OCI-M2 (cell line): ENCODE results near the gene PIP5KL1.

Experiments
- DNase-seq: peaks from one replicate; lab custom pipeline; 2025; ENCODE audit not compliant: unreplicated experiment; lab: John Stamatoyannopoulos, UW

PIP5KL1 gene

DNA sequence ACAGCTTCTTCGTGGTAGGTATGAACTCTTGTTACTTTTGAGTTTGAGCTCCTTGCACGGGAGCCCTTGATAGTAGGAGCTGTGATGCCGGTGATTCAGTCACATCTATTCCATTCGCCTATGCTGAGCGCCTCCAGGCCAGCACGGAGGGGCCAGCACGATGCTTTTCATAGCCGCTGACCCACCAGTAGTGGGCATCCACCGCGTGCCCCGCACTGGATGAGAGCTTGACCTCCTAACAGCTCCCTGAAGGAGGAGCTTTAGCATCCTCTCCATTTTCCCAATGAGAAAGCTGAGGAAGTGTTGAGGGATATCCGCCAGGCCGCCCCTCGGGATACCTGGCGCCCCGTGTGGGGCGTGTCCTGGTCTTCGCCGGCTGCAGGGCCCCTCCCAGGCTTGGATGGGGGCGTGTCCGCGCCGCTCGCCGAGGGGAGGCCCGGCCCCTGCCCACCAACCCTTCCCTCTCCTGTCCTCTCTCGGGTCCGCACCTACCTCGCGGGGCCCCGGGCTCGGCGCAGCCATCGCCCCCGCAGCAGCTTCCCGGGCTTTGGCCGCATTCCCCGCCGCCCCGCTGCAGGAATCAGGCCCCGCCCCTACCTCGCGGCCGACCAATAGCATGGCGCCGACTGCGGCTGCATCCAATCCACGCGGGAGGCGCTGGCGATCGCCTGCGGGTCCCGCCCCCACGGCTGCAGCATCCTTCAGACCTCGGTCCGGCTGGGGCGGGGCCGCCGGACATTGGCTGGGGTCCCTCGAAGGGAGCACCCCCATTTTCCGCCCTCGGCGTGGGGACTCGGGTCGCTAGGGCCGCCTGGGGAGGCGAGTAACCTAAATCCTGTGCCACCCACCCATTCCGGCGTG lies at the start of gene PIP5KL1:
PIP5KL1 (minus strand) TSS at position 547 of the 861 bp plus-strand sequence; CDS start at position 522, 25 bp downstream.
- DNase-seq = no peak

GRCh38 chr9:127980060-127980705 lies 49.6 kb upstream of the PIP5KL1 start:
- no peak for DNase-seq

GRCh38 chr9:127979333-127980059 lies 48.9 kb upstream of the PIP5KL1 start:
- DNase-seq = no peak

- DNase-seq = no peak
These were observed 48.4 kb upstream of the PIP5KL1 start for GRCh38 chr9:127979015-127979332.

DNA sequence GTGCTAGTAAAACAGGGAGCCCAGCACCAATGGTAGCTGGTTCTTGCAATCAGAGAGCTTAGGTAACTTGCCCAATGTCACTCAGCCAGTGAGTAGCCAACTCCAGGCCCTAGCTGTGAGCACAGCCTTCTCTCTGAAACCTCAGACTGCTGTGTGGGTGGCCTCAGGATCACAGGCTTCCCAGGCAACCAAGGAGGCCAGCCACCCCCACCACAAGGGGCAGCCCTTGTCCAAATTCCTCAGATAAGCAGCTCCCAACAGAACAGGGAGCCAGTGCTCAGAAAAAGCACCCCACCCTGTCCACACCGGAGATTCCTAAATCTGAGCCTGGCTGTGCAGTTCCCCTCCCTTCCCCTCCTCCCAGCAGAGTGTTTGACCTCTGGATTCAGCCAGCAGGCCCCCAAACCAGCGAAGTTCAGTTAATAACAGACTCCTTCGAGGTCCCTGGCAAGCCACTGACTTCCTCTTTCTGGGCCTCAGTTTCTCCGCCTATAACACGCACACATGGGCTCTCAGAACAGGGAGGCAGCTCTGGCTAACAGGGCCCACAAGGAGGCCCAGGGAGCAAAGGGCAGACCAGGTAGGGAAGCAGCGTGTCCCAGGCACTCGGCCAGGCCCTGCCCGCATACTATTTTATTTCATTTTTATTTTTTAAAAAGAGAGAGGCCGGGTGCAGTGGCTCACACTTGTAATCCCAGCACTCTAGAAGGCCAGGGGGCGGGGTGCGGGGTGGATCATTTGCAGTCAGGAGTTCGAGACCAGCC lies 47.5 kb upstream of the PIP5KL1 start:
- DNase-seq = no peak

DNA sequence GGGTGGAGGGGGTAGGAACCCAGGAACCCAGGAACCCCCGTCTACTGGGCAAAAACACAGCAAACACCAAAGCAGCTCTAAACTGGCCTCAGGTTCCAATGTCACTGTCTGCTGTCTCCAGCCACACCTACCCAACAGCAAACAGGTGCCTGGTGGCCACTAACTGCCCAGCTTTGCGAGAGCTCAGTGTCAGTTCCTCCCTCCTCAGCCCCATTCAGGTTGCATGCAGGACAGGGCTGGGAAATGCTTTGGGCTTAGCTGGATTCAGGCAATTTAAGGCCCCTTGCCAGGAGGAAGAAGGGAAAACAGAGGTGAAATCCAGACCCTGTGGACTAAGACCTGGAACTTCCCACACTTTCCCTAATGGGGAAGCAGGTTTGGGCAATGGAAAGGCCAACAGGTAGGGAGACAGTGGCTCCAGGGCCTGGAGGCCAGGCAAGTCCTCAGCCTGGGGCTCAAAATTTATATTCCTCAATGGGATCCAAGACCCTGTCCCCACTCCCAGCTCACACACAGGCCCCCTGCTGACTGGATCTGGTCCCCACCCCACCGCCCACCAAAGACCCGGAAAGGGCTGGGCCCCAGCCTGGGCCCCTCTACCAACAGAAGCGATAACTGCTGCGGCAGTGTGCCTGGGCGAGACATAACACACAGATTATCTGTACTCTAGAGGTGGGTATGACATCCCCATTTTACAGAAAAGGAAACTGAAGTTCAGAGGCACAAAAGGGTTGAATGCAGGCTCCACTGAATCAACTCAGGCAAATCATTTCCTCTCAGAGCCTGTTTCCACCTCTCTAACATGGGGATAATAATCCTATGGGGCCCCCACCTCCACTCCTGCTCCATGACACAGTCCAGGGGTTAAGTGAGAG lies 46.7 kb upstream of the PIP5KL1 start:
- DNase-seq = no peak

- no peak for DNase-seq
These were observed 45.9 kb upstream of the PIP5KL1 start for GRCh38 chr9:127976498-127976897.

GRCh38 chr9:127975376-127976315 lies 45.1 kb upstream of the PIP5KL1 start:
- DNase-seq = no peak

DNA sequence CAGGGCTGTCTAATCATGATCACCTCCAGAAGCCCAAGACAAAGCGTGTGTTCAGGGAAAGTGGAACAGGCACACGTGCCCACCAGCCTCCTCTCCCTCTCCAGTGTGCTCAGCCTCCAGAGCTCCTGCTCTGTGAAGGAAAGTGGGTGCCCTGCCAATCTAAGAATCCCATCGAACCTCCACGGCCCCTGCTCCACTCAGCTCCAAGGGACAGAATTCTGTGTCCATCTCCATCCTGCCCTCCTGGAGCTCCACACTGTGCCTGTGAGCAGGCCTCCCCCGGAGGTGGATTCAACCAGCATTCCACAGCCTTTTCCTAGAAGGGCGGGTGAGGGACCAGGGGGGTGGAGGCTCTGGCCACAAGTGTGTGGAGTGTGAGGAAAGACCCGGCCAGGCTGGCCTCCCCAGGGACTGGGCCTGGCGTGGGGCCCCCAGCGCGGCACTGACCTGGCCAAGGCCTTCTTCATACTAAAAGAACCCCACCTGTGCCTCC lies 44.2 kb upstream of the PIP5KL1 start:
- DNase-seq = no peak

DNA sequence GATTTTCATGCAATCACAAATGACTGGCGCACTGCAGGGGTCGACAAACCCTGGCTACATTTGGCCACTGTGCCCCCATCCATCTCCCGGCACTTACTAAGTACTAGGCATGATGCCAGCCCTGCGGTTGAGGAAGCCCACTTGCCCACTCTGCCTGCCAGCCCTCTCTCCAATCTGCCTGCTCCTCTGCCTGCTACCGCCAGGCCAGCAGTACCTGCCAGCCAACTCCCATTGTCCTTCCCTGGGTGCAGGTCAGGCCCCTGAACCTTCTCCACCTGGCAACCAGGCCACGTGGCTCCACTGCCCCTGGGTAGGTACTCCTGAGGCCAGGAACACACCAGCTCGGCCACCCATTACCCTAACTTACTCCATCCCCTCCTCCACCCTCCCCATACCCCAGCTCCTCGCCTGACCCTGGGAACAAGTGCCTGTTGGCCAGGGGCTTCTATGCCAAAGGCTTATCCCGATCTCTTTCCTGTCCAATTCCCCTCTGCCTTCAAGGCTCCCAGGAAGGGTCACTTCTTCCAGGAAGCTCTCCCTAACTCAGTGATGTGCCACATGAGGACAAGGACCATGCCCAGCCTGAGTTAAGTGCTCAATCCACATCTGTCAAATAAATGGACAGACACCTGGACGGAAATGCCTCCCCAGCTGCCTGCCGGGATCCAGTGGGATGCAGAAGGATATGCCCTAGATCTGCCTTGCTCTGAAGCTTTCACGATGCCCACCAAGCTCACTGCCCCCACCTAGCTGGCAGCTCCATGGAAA lies 43.6 kb upstream of the PIP5KL1 start:
- no peak for DNase-seq

GRCh38 chr9:127973169-127974000 lies 42.8 kb upstream of the PIP5KL1 start:
- DNase-seq = no peak

- DNase-seq = no peak
These were observed 41.8 kb upstream of the PIP5KL1 start for GRCh38 chr9:127972236-127972871.

DNA sequence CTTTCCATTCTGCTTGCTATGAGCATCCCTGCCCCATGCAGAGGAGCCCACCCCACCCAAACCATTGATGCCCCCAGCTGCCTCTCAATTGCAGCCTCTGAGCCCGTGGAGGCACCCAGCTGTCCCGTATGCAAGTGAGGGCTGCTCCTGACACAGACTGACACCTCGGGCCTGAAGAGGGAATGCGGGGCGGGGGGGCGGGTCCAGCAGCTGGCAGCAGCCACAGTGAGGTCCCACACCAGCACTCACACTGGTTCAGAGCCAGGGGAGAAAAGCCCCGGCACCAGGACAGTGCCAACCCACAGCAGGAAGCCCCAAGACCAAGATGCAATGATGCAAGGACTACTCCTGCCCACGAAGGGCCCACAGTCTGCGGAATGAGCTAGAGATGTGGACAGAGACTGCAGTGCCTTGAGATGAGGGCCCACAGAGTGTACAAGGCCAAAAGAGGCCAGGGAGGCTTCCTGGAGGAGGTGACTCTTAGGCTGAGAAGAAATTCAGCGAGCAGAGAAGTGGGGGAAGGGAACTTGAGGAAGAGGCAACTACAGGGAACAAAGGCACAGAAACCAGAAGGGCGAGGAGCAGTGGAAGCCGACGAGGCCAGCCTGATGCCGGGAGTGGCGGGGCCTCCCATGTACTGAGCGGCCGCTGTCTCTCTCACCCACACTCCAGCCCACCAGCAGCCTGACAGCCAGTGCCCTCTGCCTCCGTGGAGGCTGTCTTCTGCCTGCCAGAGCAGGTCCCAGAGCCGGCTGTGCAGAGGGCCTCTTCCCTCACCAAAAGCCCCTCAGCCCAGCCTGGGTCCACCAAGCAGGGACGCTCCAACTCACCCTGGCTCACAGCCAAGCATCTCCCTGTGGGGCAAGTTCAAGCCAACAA lies 41.0 kb upstream of the PIP5KL1 start:
- no peak for DNase-seq

GRCh38 chr9:127970401-127971313 lies 40.1 kb upstream of the PIP5KL1 start:
- DNase-seq = no peak
